ENCODE data around the gene TMEM178B.

- no peak for TF ChIP-seq POLR2AphosphoS5 (IDR thresholded peaks at IDR 0.05; ENCODE audit: borderline replicate concordance, low read depth, low read length)
- TF ChIP-seq EZH2 (IDR thresholded peaks at IDR 0.05): no peak
- TF ChIP-seq FOXP2 (optimal IDR thresholded peaks at IDR 0.05; ENCODE audit: control extremely low read depth, extremely low read length, insufficient read depth): no peak
Measured at GRCh38 chr7:141119187-141119586, 45.3 kb downstream of the TMEM178B start.
